ENCODE measurements around the gene MYBPH.
A peak's percentile ranks its signal among the peaks of the same experiment; 100 is the strongest.

The MYBPH gene

GRCh38 chr1:203189951-203190352 is 14.3 kb upstream of the MYBPH start:
- Histone ChIP-seq H3K56ac (ENCODE audit: low read length) (no peak overlapping the region), H3K36me3 (ENCODE audit: control insufficient read depth, insufficient read depth, low read length) (no peaks in the 10 kb centered on the region), H3K79me1 (ENCODE audit: low read length) (no peaks in the 10 kb centered on the region), H4K8ac (ENCODE audit: low read depth, low read length) (no peak overlapping the region), H3K4ac (ENCODE audit: low read depth, low read length) (no peak overlapping the region), H2AK5ac (ENCODE audit: low read length) (no peak overlapping the region), H3K4me3 (ENCODE audit: low read length) (no peak overlapping the region), H3K18ac (ENCODE audit: low read length) (no peak overlapping the region), H3K4me1 (ENCODE audit: control insufficient read depth, low read depth, low read length) (peaks cover 11% of the 10 kb centered on the region), H3K4me2 (ENCODE audit: low read length) (no peak overlapping the region), H2BK120ac (ENCODE audit: low read depth, low read length) (no peak overlapping the region), H3K23ac (ENCODE audit: low read length) (no peak overlapping the region), H2BK5ac (ENCODE audit: low read length) (no peak overlapping the region), H3K27ac (ENCODE audit: low read depth, low read length) (no peak overlapping the region), H2BK15ac (replicated peaks; ENCODE audit: low read depth) (no peak overlapping the region), H4K5ac (ENCODE audit: low read length) (no peak overlapping the region), H3K9ac (ENCODE audit: low read length) (no peak overlapping the region), H3K79me2 (ENCODE audit: control insufficient read depth, insufficient read depth, low read length) (no peaks in the 10 kb centered on the region), H3K27me3 (ENCODE audit: insufficient read depth, low read length, poor library complexity) (no peaks in the 10 kb centered on the region)
- no peak for DNase-seq
- WGBS (ENCODE audit: extremely low coverage, insufficient coverage, low lambda C conversion rate), result no CpG with 5 or more reads among the region's 7 CpGs

GRCh38 chr1:203188686-203189232 is 13.1 kb upstream of the MYBPH start:
- no peaks in the 10 kb centered on the region for H3K27me3 ChIP-seq (ENCODE audit: insufficient read depth, low read length, poor library complexity)
- H2BK120ac ChIP-seq (ENCODE audit: low read depth, low read length), result no peak overlapping the region
- H4K8ac ChIP-seq (ENCODE audit: low read depth, low read length), result no peak overlapping the region
- no peaks in the 10 kb centered on the region for H3K79me2 ChIP-seq (ENCODE audit: control insufficient read depth, insufficient read depth, low read length)
- H3K36me3 ChIP-seq (ENCODE audit: control insufficient read depth, insufficient read depth, low read length), result no peaks in the 10 kb centered on the region
- H2BK5ac ChIP-seq (ENCODE audit: low read length), result no peak overlapping the region
- H3K27ac ChIP-seq (ENCODE audit: low read depth, low read length), result no peak overlapping the region
- peaks cover 11% of the 10 kb centered on the region for H3K4me1 ChIP-seq (ENCODE audit: control insufficient read depth, low read depth, low read length)
- H2AK5ac ChIP-seq (ENCODE audit: low read length), result no peak overlapping the region
- no peak overlapping the region for H3K9ac ChIP-seq (ENCODE audit: low read length)
- no peak overlapping the region for H3K4me2 ChIP-seq (ENCODE audit: low read length)
- no peak overlapping the region for H3K18ac ChIP-seq (ENCODE audit: low read length)
- DNase-seq, result no peak
- no peaks in the 10 kb centered on the region for H3K79me1 ChIP-seq (ENCODE audit: low read length)
- H3K4me3 ChIP-seq (ENCODE audit: low read length), result no peak overlapping the region
- H3K56ac ChIP-seq (ENCODE audit: low read length), result no peak overlapping the region
- no peak overlapping the region for H3K23ac ChIP-seq (ENCODE audit: low read length)
- no peak overlapping the region for H4K5ac ChIP-seq (ENCODE audit: low read length)
- WGBS (ENCODE audit: extremely low coverage, insufficient coverage, low lambda C conversion rate), result no CpG with 5 or more reads among the region's 4 CpGs
- H2BK15ac ChIP-seq (replicated peaks; ENCODE audit: low read depth), result no peak overlapping the region
- H3K4ac ChIP-seq (ENCODE audit: low read depth, low read length), result no peak overlapping the region

GRCh38 chr1:203187689-203188264 is 12.2 kb upstream of the MYBPH start:
- WGBS (ENCODE audit: extremely low coverage, insufficient coverage, low lambda C conversion rate), result no CpG with 5 or more reads among the region's 3 CpGs
- H3K4me3 ChIP-seq (ENCODE audit: low read length), result no peak overlapping the region
- no peak overlapping the region for H2BK15ac ChIP-seq (replicated peaks; ENCODE audit: low read depth)
- H3K23ac ChIP-seq (ENCODE audit: low read length), result no peak overlapping the region
- no peak overlapping the region for H3K56ac ChIP-seq (ENCODE audit: low read length)
- H3K79me1 ChIP-seq (ENCODE audit: low read length), result no peaks in the 10 kb centered on the region
- H3K27ac ChIP-seq (ENCODE audit: low read depth, low read length), result no peak overlapping the region
- peaks cover 11% of the 10 kb centered on the region for H3K4me1 ChIP-seq (ENCODE audit: control insufficient read depth, low read depth, low read length)
- H3K18ac ChIP-seq (ENCODE audit: low read length), result no peak overlapping the region
- no peak overlapping the region for H3K4me2 ChIP-seq (ENCODE audit: low read length)
- no peak overlapping the region for H2BK120ac ChIP-seq (ENCODE audit: low read depth, low read length)
- H3K36me3 ChIP-seq (ENCODE audit: control insufficient read depth, insufficient read depth, low read length), result no peaks in the 10 kb centered on the region
- no peak overlapping the region for H4K5ac ChIP-seq (ENCODE audit: low read length)
- H3K79me2 ChIP-seq (ENCODE audit: control insufficient read depth, insufficient read depth, low read length), result no peaks in the 10 kb centered on the region
- H2BK5ac ChIP-seq (ENCODE audit: low read length), result no peak overlapping the region
- H4K8ac ChIP-seq (ENCODE audit: low read depth, low read length), result no peak overlapping the region
- no peaks in the 10 kb centered on the region for H3K27me3 ChIP-seq (ENCODE audit: insufficient read depth, low read length, poor library complexity)
- H3K9ac ChIP-seq (ENCODE audit: low read length), result no peak overlapping the region
- DNase-seq, result no peak
- H2AK5ac ChIP-seq (ENCODE audit: low read length), result no peak overlapping the region
- H3K4ac ChIP-seq (ENCODE audit: low read depth, low read length), result no peak overlapping the region

- H3K4me2 ChIP-seq (ENCODE audit: low read length), result no peak overlapping the region
- no peaks in the 10 kb centered on the region for H3K36me3 ChIP-seq (ENCODE audit: control insufficient read depth, insufficient read depth, low read length)
- H4K8ac ChIP-seq (ENCODE audit: low read depth, low read length), result no peak overlapping the region
- no peaks in the 10 kb centered on the region for H3K79me2 ChIP-seq (ENCODE audit: control insufficient read depth, insufficient read depth, low read length)
- no peak overlapping the region for H2AK5ac ChIP-seq (ENCODE audit: low read length)
- no peak overlapping the region for H3K56ac ChIP-seq (ENCODE audit: low read length)
- H3K18ac ChIP-seq (ENCODE audit: low read length), result no peak overlapping the region
- no peak overlapping the region for H4K5ac ChIP-seq (ENCODE audit: low read length)
- no peak overlapping the region for H3K9ac ChIP-seq (ENCODE audit: low read length)
- no peak overlapping the region for H2BK5ac ChIP-seq (ENCODE audit: low read length)
- H3K4me3 ChIP-seq (ENCODE audit: low read length), result no peak overlapping the region
- H3K4me1 ChIP-seq (ENCODE audit: control insufficient read depth, low read depth, low read length), result peaks cover 11% of the 10 kb centered on the region
- no peak for DNase-seq
- no peak overlapping the region for H3K4ac ChIP-seq (ENCODE audit: low read depth, low read length)
- H2BK15ac ChIP-seq (replicated peaks; ENCODE audit: low read depth), result no peak overlapping the region
- no CpG with 5 or more reads among the region's 7 CpGs for WGBS (ENCODE audit: extremely low coverage, insufficient coverage, low lambda C conversion rate)
- H3K23ac ChIP-seq (ENCODE audit: low read length), result no peak overlapping the region
- H3K27me3 ChIP-seq (ENCODE audit: insufficient read depth, low read length, poor library complexity), result no peaks in the 10 kb centered on the region
- no peak overlapping the region for H2BK120ac ChIP-seq (ENCODE audit: low read depth, low read length)
- no peaks in the 10 kb centered on the region for H3K79me1 ChIP-seq (ENCODE audit: low read length)
- H3K27ac ChIP-seq (ENCODE audit: low read depth, low read length), result no peak overlapping the region
Observed at GRCh38 chr1:203187304-203187685, 11.7 kb upstream of the MYBPH start.

- H3K9ac ChIP-seq (ENCODE audit: low read length), result peak within 1 kb of the TSS; percentile 27
Observed at GRCh38 chr1:203186446-203187303, 11.0 kb upstream of the MYBPH start, which contains the start of gene CHI3L1. Gene CHI3L1 (minus strand): TSS chr1:203186704. CDS start chr1:203186623, 81 bp downstream.

More at GRCh38 chr1:203186446-203187303, 11.0 kb upstream of the MYBPH start, which contains the start of gene CHI3L1:
- Histone ChIP-seq H3K4ac (ENCODE audit: low read depth, low read length) (no peak within 1 kb of the TSS), H3K27ac (ENCODE audit: low read depth, low read length) (no peak within 1 kb of the TSS), H3K4me2 (ENCODE audit: low read length) (no peak within 1 kb of the TSS), H3K23ac (ENCODE audit: low read length) (peak within 1 kb of the TSS; percentile 60), H3K56ac (ENCODE audit: low read length) (peak within 1 kb of the TSS; percentile 25), H3K27me3 (ENCODE audit: insufficient read depth, low read length, poor library complexity) (no peaks in the 10 kb centered on the region), H3K4me1 (ENCODE audit: control insufficient read depth, low read depth, low read length) (peaks cover 11% of the 10 kb centered on the region), H4K5ac (ENCODE audit: low read length) (no peak within 1 kb of the TSS), H2BK15ac (replicated peaks; ENCODE audit: low read depth) (peak within 1 kb of the TSS; percentile 15), H3K18ac (ENCODE audit: low read length) (peak within 1 kb of the TSS; percentile 25), H2BK5ac (ENCODE audit: low read length) (no peak within 1 kb of the TSS), H3K36me3 (ENCODE audit: control insufficient read depth, insufficient read depth, low read length) (no peaks in the 10 kb centered on the region), H3K79me2 (ENCODE audit: control insufficient read depth, insufficient read depth, low read length) (no peaks in the 10 kb centered on the region), H2BK120ac (ENCODE audit: low read depth, low read length) (no peak within 1 kb of the TSS), H4K8ac (ENCODE audit: low read depth, low read length) (no peak within 1 kb of the TSS), H3K79me1 (ENCODE audit: low read length) (no peaks in the 10 kb centered on the region), H2AK5ac (ENCODE audit: low read length) (peak within 1 kb of the TSS; percentile 46), H3K4me3 (ENCODE audit: low read length) (no peak within 1 kb of the TSS)
- WGBS (ENCODE audit: extremely low coverage, insufficient coverage, low lambda C conversion rate), result no CpG with 5 or more reads among the region's 14 CpGs
- DNase-seq, result peak; percentile 47
